Skin of body (tissue), 2 donors: Measurements from ENCODE around the gene USP26. TPM values are rescaled to one million over a fixed set of nuclear protein-coding genes. Genes with fewer than 3 reads are reported as not detected.
"Not testable (repeated sequence)": the region's sequence is repeated elsewhere in the genome, so short reads cannot be mapped to it uniquely, and the experiment has no call there.

Experiments
- DNase-seq: peaks from one replicate; lab custom pipeline; 2025; lab: John Stamatoyannopoulos, UW
- total RNA-seq: library from RNA; depleted of rRNA; stranded (reverse); fragments of >200 nt; gene quantifications from one replicate; pipeline ENCODE4 v1.2.3, GENCODE V29; 2014

USP26 gene, protein sequence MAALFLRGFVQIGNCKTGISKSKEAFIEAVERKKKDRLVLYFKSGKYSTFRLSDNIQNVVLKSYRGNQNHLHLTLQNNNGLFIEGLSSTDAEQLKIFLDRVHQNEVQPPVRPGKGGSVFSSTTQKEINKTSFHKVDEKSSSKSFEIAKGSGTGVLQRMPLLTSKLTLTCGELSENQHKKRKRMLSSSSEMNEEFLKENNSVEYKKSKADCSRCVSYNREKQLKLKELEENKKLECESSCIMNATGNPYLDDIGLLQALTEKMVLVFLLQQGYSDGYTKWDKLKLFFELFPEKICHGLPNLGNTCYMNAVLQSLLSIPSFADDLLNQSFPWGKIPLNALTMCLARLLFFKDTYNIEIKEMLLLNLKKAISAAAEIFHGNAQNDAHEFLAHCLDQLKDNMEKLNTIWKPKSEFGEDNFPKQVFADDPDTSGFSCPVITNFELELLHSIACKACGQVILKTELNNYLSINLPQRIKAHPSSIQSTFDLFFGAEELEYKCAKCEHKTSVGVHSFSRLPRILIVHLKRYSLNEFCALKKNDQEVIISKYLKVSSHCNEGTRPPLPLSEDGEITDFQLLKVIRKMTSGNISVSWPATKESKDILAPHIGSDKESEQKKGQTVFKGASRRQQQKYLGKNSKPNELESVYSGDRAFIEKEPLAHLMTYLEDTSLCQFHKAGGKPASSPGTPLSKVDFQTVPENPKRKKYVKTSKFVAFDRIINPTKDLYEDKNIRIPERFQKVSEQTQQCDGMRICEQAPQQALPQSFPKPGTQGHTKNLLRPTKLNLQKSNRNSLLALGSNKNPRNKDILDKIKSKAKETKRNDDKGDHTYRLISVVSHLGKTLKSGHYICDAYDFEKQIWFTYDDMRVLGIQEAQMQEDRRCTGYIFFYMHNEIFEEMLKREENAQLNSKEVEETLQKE
- total RNA-seq: not detected

DNA sequence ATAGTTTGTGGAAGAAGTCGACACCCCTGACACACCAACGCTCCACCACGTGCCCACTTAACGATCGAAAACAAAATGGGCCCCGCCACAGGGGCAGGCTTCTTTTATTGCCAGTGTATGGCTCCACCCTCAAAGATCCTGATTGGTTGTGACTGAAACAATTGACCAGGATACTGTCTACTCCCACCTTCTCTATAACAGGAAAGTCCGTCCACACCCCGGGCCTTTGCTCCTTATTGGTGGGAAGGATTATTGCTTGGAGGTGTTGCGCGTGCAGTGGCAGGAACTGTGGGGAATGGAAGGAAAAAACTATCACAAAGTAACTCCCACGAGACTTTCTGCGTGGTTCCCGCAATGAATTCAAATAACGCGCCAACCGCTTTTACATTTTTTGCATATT lies at the start of gene USP26:
Gene USP26, minus strand, starts transcription at position 79 of the 400 bp plus-strand sequence. CDS start 68,889 bp downstream, outside the sequence.
- DNase-seq: no peak

DNA sequence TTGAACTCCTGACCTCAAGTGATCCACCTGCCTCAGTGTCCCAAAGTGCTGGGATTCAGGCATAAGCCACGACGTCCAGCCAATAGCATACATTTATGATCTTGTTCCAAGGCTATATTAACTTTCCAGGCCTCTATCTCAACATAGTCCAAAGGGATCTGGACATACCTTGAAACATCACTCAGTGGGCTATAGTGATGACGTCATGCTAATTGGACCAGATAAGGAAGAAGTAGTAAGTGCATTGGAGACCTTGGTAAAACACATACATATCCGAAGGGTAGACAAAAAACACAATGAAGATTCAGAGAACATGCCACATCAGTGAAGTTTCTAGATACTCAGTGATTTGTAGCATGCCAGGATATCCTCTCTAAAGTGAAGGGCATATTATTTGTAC lies 37.4 kb upstream of the USP26 start:
- DNase-seq: no peak

DNA sequence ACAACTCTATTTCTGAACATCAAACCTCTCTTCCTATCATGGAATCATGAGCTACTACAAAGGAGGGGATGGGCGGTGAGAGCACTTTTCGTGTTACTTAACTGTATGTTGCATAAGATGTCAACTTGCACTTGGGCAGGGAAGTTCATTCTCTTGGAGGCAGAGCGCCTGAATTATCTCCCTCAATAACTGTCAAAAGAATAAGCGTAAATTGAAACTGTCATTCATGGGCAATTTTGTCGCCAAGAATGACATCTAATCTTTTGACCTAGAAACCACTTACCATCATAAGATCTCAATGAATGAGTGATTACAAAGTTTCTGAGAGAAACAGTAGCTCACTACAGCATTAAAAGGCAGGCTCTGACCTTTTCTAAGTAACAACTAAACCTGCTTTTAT lies 23.5 kb upstream of the USP26 start:
- DNase-seq: no peak

DNA sequence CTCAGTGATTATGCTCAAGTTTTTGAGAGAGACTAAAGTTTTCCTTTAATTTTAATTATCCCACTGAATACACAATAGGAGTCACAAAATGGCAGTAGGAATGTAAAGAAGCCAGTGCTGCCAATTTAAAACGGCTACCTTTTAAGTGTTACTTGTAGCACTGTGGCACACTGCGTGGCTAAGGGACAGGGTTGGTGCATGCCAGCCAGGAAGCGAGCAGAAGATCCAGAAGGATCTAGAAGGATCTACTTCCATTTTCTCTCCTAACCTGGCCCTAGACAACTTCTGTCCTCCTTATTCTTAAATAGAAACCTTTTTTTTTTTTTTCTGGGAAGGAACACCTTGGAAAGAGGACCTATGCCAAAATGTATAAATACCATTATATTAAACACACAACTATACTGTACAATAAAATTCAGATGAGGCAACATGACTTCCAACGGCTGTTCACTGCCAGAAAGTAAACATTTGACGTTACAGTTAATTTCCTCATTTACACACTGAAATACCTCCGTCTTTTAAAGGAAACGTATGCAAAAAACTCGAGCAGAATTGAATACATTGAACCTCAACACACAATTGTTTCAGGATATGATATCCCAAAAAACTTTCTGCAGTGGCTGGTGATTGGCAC lies 2.7 kb downstream of the USP26 start:
- DNase-seq: no peak

DNA sequence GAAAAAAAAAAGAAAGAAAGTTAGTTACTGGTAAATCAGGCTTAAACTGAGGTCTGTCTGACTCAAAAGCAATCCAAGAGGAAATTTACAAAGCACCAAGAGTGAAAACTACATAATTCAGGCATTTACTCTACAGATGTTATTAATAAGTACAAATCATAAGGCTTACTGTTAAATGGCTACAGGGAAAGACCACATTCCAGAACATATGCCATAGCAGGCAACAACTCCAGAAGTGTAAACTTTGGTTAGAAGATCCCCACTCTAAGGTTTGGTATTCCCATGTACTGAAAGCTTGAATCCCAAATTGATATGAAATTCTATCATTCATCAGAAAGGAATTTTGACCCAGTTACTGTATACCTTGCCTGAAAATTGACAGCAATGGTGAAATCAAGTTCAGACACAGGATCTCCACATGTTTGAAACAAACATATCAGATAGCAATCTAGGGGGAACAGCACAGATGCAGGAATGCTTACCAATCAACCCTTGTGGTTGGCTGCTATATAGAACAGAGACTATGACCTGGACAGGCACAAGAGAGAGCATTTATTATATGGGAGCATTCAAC lies 6.6 kb downstream of the USP26 start:
- peak; percentile 0 for DNase-seq

DNA sequence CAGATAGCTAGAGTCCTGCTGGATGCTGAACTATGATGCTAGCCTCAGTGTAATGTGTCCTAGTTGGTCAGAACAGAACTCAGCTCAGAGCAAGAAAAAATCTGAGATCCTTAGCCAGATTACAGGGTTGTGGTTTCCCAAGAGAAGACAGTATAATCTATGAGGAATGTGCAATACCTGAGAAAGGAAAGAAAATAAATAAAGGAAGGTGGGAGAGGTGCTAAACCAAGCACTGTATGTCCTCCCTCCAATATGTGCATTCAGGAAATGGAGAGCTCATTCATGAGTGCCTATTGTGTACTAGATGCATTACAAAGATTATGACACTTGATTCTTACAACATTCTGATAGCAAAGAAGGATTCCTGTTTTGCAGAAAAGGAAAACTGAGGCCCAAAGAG lies 7.5 kb downstream of the USP26 start:
- no peak for DNase-seq

DNA sequence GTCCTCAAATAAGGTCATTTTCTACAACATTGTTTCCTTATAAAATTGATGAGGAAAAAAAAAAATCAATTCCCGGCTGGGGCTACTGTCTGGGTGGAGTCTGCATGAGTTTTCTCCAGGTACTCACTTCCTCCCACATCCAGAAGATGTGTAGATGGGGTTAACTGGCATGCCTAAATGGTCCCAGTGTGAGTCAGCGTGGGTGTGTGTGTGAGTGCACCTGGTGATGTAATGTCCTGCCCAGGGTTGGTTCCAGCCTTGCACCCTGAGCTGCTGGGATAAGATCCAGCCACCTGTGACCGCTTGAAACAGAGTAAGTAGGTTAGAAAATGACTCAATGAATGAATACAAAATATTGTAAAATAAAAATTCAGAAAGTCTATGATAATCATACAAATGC lies 11.1 kb downstream of the USP26 start:
- DNase-seq: no peak

DNA sequence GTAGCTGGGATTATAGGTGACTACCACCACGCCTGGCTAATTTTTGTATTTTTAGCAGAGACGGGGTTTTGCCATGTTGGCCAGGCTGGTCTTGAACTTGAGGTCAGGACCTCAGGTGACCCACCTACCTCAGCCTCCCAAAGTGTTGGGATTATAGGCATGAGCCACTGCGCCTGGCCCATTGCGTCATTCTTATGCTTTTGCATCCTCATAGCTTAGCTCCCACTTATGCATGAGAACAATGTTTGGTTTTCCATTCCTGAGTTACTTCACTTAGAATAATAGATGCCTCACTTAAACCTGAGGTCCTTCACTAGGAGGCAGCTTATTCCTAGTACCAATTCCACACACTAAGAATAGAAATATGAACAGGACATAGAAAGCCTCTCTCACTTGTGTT lies 11.9 kb downstream of the USP26 start:
- not testable (repeated sequence) for DNase-seq

DNA sequence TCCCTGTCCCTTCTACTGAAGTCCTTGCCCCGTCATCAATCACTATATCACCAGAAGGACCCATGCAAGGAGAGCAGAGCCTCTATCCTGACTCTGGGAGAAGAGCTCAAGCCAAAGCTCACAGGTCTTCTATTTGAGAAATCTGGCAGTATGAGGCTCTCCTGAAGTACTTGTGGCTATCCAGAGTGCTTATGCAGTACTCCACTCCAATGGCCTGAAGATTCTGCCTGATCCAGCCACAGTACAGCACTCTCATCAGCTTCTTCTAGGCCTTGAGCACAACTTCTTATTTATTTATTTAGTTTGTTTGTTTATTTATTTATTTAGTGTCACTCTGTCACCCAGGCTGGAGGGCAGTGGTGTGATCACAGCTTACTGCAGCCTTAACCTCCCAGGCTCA lies 13.0 kb downstream of the USP26 start:
- DNase-seq: no peak

DNA sequence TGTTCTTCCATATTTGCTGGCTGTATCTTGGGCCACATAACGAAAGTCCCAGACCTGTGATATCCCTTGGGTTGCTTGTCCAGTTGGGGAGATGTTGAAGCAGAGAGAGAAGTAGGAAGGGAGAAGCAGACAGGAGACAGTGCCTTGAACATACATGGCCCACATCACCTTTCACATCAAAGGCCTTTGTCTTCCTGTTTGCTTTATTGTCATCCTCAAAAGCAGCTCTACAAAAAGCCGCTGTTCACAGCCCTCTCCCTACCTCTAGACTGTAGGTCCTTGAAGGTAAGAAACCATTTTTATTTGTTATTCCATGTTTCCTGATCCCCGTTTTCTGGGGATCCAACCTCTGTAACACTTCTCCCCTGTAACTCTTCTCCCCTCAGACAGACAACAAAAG lies 14.9 kb downstream of the USP26 start:
- DNase-seq: no peak

DNA sequence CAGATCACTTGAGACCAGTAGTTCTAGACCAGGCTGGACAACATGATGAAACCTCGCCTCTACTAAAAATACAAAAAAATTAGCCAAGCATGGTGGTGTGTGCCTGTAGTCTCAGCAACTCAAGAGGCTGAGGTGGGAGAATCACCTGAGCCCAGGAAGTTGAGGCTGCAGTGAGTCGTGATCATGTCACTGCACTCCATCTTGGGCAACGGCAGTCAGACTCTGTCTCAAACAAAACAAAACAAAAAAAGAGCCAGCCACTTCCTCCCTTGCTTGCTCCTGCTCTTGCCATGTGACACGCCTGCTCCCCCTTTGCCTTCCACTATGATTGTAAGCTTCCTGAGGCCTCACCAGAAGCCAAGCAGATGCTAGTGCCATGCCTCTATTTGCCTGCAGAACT lies 19.1 kb downstream of the USP26 start:
- DNase-seq: not testable (repeated sequence)

DNA sequence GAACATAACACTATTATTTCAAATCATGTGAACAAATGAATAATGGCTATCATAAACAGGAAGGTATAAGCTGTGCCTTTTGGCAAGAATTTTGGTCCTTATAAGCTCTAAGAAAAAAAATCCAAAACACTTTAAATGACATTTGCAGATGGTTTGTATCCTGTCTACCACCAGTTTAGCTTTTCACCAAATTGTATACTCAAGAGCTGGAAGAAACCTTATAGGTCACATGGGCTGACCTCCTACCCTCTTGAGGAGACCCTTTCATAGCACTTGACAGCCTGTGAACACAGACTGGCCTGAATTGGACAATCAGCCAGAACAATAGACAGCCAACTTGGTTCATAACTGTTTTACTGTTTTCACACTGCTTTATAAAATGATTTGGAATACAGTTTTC lies 24.3 kb downstream of the USP26 start:
- no peak for DNase-seq

DNA sequence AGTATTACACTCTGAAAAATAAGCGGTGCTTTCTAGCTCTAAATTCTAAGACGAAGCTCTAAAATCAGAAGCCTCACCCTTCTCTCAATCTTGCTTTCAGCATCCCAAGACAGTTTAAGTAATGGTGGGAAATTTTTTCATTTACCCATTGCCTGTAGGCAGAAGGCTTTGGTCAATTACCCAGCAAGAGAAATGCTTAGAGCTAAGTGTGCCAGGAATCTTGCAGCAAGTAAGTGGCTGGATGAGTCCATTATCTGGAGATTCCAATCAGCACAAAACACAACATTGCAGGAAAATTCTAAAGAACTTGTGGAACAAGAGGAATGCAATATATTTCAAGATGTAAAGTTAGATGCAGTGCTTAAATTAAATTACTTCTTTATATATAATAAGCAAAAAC lies 28.4 kb downstream of the USP26 start:
- DNase-seq: no peak

DNA sequence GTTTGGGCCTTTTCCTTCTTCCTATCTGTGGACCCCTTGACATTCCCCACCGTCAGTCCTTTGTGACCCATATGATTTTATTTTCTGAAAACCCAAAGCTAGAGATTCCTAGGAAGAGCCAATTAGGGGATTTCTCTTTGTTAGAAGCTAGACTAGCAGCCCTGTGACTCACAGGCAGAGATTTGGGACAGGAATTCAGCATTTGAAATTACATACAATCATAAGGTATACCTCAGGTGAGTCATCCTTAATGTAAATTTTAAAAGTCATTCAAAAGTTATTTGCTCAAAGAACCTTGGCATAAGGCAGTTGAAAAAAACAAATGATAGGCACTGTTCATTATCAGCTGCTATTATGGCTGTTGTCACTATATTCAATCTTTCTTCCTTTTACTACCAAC lies 40.6 kb downstream of the USP26 start:
- DNase-seq: no peak

DNA sequence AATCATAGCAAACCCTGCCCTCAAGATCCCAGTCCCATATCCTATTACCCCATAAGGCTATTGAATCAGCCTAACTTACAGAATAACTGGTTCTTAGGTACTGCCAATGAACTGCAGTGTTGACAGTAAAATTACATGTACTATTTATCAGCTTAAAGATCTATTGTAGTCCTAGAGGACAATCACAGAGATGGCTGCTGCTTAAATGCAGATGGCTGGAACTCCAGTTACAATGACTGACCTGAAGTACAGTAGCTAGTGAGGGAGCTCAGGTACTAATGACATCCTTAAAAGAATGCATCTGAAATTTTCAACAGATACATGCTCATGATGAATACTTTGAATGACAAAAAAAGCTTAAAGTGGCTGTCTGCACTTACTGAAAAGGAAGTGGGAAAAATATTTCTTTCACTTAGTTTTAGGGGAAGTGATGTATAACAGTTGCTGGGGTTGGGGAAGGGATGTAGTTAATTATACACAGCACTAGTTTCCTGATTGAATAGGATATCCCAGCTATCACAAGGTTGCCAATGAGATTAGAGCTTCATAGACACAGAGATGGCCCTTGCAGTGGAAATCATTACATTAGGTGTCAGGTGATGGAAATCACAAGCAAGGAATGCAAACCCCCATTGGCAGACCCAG lies 42.0 kb downstream of the USP26 start:
- DNase-seq: no peak

DNA sequence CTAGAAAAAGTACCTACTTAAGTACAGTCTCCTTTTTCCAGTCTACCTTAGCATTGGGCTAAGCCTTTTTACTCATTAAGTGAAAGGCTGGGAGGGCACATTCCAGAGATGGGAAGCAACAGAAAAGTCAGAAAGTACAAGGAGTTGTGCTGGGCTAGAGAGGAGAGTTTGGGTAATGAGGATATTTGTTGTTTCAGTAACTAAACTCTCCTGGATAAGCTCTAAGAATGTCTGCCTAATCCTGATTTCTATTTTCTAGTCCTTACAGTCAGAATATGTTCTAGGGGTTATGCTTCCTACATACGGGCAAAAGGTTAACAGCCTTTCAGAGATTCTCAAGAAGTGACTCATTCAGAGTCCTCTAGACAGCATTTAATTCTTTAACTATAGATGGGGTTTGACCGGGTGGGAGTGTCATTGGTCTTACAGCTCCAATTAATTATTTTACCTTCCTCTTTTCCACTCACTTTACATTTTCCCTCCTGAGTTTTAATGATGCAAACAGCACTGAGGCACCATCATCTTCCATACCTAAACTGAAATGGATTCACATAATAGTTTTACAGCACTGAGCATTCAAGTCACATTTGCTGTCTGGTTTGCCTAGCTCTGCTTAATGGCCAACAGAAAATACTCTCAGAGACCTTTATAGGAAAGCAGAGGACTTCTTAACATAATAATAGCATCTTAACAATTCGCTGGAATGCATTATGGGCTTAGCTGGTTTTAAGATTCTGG lies 42.9 kb downstream of the USP26 start:
- no peak for DNase-seq

DNA sequence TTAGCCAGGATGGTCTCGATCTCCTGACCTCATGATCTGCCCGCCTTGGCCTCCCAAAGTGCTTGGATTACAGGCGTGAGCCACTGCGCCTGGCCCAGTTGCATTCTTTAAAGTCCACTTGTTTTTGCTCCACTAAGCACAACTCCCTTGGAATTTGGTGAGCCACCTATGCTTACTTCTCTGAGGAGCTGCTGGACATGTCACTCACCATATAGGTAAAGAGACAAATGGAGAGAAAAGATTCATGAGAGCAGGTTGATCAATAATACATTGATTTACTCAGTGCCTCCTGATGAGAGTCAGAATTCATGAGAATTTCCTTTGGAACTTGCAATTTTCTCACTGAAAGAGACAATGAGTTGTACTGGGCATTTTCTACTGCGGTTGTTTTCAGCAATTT lies 48.2 kb downstream of the USP26 start:
- DNase-seq: no peak

DNA sequence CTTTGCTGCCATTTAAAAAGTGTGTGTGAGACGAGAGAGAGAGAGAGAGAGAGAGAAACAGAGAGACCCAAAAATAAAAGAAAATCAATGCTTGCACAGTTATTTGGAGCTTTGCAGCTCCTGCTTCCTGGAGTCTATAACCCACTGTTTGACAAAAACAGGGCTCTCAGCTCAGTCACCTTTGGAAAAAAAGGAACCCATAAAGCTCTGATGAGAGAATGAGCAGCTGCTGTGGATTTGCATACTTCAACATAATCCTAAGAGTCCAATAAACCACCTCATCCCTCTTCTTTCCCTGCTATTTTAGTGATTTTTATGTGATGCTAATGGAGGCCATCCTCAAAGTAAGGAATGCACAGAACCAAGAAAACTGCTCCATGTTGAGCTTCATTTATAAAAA lies 50.3 kb downstream of the USP26 start:
- DNase-seq: no peak

DNA sequence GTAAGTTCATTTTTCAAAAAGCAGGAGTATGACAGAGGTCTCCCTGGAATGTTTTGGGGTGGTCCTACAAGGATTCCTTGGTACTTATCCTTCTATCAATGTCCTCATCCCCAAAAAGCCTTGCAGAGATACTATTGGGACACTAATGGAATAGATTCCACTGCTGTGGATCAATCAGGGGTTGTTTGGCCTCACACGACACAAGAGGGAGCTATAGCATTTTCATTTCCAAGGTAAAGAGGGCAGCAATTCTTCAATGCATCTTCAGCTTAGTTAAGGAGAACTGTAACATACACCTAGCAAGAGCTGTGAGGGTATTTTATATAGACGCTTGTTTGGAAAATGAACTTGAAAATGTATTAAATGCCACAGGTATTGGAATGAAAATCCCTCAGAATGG lies 50.9 kb downstream of the USP26 start:
- no peak for DNase-seq

DNA sequence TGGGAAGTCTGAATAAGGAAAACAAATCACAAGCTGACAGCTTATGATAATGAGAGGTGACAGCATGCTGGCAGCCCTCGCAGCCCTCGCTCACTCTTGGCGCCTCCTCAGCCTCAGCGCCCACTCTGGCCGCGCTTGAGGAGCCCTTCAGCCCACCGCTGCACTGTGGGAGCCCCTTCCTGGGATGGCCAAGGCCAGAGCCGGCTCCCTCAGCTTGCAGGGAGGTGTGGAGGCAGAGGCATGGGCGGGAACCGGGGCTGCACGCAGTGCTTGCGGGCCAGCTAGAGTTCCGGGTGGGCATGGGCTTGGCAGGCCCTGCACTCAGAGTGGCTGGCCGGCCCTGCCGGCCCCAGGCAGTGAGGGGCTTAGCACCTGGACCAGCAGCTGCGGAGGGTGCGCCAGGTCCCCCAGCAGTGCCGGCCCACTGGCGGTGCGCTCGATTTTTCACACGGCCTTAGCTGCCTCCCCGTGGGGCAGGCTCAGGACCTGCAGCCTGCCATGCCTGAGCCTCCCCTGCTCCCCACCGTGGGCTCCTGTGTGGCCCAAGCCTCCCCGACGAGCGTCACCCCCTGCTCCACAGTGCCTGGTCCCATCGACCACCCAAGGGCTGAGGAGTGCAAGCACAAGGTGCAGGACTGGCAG lies 52.6 kb downstream of the USP26 start:
- not testable (repeated sequence) for DNase-seq
